HuH-7 (cell line): ENCODE measurements around the gene LIN28B.
"Not testable (repeated sequence)": the region's sequence is repeated elsewhere in the genome, so short reads cannot be mapped to it uniquely, and the experiment has no call there.

Experiments
- DNase-seq: peaks from one replicate; pipeline ENCODE4 v3.0.0; 2011; ENCODE audit warnings: low spot score

The LIN28B gene

GRCh38 chr6:105069821-105070445, 113.0 kb downstream of the LIN28B start:
- no peak for DNase-seq

- no peak for DNase-seq
These were observed 115.9 kb downstream of the LIN28B start for GRCh38 chr6:105072798-105073199.

GRCh38 chr6:105075210-105075609, 118.3 kb downstream of the LIN28B start:
- no peak for DNase-seq

- not testable (repeated sequence) for DNase-seq
These were observed 119.5 kb downstream of the LIN28B start for GRCh38 chr6:105076418-105076817.

- no peak for DNase-seq
These were observed 120.9 kb downstream of the LIN28B start for GRCh38 chr6:105077596-105078385.

GRCh38 chr6:105078386-105078708, 121.4 kb downstream of the LIN28B start:
- no peak for DNase-seq

- no peak for DNase-seq
These were observed 123.4 kb downstream of the LIN28B start for GRCh38 chr6:105080279-105080678.

GRCh38 chr6:105081662-105082061, 124.8 kb downstream of the LIN28B start:
- not testable (repeated sequence) for DNase-seq

GRCh38 chr6:105087571-105088211, 130.8 kb downstream of the LIN28B start:
- DNase-seq: no peak

- DNase-seq: no peak
These were observed 134.4 kb downstream of the LIN28B start for GRCh38 chr6:105091140-105091829.

- DNase-seq: no peak
These were observed 137.3 kb downstream of the LIN28B start for GRCh38 chr6:105094133-105094640.

- DNase-seq: no peak
These were observed 138.2 kb downstream of the LIN28B start for GRCh38 chr6:105095139-105095538.

- DNase-seq: no peak
These were observed 140.4 kb downstream of the LIN28B start for GRCh38 chr6:105097288-105097687.

GRCh38 chr6:105099371-105099770, 142.5 kb downstream of the LIN28B start:
- no peak for DNase-seq

- DNase-seq: no peak
These were observed 145.3 kb downstream of the LIN28B start for GRCh38 chr6:105102186-105102585.

- no peak for DNase-seq
These were observed 148.2 kb downstream of the LIN28B start for GRCh38 chr6:105105094-105105493.

- no peak for DNase-seq
These were observed 149.4 kb downstream of the LIN28B start for GRCh38 chr6:105106260-105106659.

GRCh38 chr6:105107207-105107606, 150.3 kb downstream of the LIN28B start:
- no peak for DNase-seq

GRCh38 chr6:105108631-105109262, 151.8 kb downstream of the LIN28B start:
- DNase-seq: no peak

- no peak for DNase-seq
These were observed 153.3 kb downstream of the LIN28B start for GRCh38 chr6:105109955-105110895.

GRCh38 chr6:105111105-105111504, 154.2 kb downstream of the LIN28B start:
- no peak for DNase-seq
